ENCODE measurements around the gene TPRG1L. TPM values are rescaled to one million over a fixed set of nuclear protein-coding genes. Genes with fewer than 3 reads are reported as not detected.

TPRG1L gene
- polyA plus RNA-seq, 1 experiment: 44.2 TPM

DNA sequence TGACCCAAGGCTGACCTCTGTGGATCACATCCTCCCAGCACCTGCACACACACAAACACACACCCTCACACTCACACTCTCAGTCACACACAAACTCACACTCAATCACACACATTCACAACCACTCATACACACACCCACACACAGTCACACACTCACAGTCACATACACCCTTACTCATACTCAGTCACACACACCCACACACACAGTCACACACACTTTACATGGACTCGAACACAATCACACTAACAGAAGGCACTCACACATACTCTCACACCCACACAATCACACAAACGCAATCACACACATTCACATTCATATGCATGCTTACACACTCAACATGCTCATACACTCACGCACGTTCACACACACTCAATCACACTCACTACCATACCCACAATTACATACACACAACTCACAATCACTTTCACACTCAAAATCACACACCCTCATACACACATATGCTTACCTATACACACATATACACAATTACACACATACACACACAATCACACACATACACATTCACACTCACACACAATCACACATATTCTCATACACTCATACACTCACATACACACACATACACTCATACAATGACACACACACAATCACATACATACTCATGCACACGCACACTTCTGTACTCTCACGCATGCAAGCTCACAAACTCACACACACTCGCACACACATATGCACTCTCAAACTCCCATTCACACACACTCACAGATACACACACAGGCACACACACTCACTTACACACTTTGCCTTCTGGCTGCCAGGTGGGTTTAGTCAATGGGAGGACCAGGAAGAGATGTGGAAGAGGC lies 19.6 kb upstream of the TPRG1L start:
- POLR2A ChIA-PET: no interaction called here

DNA sequence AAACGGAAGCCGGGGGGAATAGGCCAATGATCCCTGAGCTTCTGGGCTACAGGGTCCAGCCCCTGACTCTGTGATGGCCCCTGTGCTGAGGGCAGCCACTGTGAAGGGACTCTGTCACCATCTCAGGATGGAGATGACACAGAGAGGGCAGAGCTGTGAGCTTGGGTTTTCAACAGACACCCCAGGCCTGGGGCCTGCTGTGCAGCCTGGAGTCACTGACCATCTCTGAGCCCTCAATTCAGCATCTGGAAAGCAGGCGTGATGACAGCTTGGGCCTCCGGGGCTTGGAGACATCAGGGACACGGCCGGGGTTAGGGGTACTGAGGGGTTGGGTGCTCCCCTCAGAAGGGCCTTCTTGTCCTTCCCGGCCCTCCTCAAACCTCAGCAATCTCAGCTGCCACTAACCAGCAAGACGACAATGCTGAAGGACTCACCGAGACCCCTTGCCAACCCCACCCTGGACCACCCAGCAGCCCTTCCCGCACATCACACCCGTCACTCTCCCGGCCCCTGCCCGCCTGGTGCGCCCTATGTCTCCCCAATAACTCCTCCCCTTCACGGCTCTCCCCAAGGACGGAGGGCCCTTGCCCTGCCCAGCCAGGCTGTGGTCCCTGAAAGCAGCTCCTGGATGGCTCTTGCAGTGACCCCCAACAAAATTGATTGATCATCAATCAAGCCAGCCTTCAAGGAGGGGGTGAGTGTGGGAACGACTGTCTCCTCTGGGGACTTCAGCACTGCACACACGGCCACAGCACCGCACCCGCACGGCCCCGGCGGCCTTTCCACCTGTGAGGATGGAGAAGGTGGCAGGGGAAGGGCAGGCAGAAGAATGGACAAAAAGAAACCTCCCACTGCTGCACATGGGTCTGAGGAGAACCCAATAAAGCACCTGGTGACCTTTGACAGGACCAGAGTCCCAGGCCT lies 17.8 kb upstream of the TPRG1L start:
- POLR2A ChIA-PET: no interaction called here

More for the DNA sequence above, 19.6 kb upstream of the TPRG1L start:
- no peaks in the 10 kb centered on the region; the same call in 1 of the 2 replicates for H3K9me3 ChIP-seq (ENCODE audit: control insufficient read depth, insufficient read depth, low read length)
- H3K27me3 ChIP-seq (ENCODE audit: control insufficient read depth, insufficient read depth, low read length): peaks cover 28% of the 10 kb centered on the region
- DNase-seq (ENCODE audit: low read depth, low spot score): no peak
- CTCF ChIA-PET: interaction anchor here (1.4 kb wide), 1 partner anchor 9 kb away, joined by 3 read pairs; no protein-coding TSS in a partner anchor
- no peak overlapping the region for H3K27ac ChIP-seq (ENCODE audit: low read depth, low read length)
- TF ChIP-seq, protein P1, sequence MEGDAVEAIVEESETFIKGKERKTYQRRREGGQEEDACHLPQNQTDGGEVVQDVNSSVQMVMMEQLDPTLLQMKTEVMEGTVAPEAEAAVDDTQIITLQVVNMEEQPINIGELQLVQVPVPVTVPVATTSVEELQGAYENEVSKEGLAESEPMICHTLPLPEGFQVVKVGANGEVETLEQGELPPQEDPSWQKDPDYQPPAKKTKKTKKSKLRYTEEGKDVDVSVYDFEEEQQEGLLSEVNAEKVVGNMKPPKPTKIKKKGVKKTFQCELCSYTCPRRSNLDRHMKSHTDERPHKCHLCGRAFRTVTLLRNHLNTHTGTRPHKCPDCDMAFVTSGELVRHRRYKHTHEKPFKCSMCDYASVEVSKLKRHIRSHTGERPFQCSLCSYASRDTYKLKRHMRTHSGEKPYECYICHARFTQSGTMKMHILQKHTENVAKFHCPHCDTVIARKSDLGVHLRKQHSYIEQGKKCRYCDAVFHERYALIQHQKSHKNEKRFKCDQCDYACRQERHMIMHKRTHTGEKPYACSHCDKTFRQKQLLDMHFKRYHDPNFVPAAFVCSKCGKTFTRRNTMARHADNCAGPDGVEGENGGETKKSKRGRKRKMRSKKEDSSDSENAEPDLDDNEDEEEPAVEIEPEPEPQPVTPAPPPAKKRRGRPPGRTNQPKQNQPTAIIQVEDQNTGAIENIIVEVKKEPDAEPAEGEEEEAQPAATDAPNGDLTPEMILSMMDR (IDR thresholded peaks at IDR 0.05; ENCODE audit: low read depth, low read length): no peak
- no peak overlapping the region for H3K4me3 ChIP-seq (ENCODE audit: low read depth, low read length)

DNA sequence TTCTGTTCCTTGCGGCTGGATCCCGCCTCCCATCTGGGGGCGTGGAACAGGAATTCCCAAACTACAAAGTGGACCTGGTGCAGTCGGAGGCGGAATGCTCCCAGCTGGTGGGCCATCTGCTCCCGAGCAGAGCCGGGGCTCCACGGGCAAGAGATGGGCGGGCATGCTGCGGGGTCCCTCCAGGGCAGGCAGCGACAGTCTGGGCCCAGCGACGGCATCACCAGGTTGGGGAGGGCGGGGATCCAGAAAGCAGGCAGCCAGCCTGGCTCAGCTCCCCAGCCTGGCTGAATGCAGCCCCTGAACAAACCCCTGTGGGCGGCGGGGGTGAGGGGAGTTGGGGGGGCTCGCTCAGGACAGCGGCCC lies 17.1 kb upstream of the TPRG1L start:
- ChIA-PET POLR2A (no interaction called here), CTCF (interaction anchor here (0.6 to 3.4 kb wide), 2 partner anchors 12 to 220 kb away, joined by 3 to 15 read pairs; no protein-coding TSS in a partner anchor)
- Histone ChIP-seq H3K9me3 (ENCODE audit: control insufficient read depth, insufficient read depth, low read length) (no peaks in the 10 kb centered on the region; the same call in 1 of the 2 replicates), H3K27me3 (ENCODE audit: control insufficient read depth, insufficient read depth, low read length) (peaks cover 41% of the 10 kb centered on the region), H3K27ac (ENCODE audit: low read depth, low read length) (no peak overlapping the region), H3K4me3 (ENCODE audit: low read depth, low read length) (no peak overlapping the region)
- no peak for DNase-seq (ENCODE audit: low read depth, low spot score)
- TF ChIP-seq, protein P1 (IDR thresholded peaks at IDR 0.05; ENCODE audit: low read depth, low read length): no peak

More for the DNA sequence above, 17.8 kb upstream of the TPRG1L start:
- TF ChIP-seq, protein P1 (IDR thresholded peaks at IDR 0.05; ENCODE audit: low read depth, low read length): no peak
- Histone ChIP-seq H3K9me3 (ENCODE audit: control insufficient read depth, insufficient read depth, low read length) (no peaks in the 10 kb centered on the region; the same call in 1 of the 2 replicates), H3K27me3 (ENCODE audit: control insufficient read depth, insufficient read depth, low read length) (peaks cover 35% of the 10 kb centered on the region), H3K4me3 (ENCODE audit: low read depth, low read length) (no peak overlapping the region), H3K27ac (ENCODE audit: low read depth, low read length) (no peak overlapping the region)
- no peak for DNase-seq (ENCODE audit: low read depth, low spot score)
- CTCF ChIA-PET: interaction anchor here (0.6 to 3.4 kb wide), 2 partner anchors 13 to 220 kb away, joined by 3 to 15 read pairs; no protein-coding TSS in a partner anchor

DNA sequence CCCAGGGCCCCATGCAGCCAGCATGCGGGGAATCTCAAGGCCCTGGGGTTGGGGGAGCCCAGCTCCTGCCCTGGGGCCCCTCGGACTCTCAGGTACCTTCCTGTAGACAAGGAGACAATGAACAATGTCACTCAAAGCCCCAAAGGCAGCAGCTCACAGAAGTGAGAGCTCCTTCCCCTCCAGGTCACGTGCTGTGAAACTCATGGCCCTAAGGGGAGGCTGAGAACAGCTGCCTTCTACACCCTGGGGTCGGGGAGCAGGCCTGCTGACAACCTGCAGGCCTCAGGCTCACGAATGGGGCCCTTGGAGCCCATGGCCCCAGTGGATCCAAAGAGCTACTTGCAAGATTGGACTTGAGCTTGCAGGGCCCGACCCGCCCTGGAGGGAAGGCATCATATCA lies 16.7 kb upstream of the TPRG1L start:
- ChIA-PET POLR2A (no interaction called here), CTCF (interaction anchor here (1.0 to 3.4 kb wide), 2 partner anchors 11 to 117 kb away, joined by 3 to 15 read pairs; no protein-coding TSS in a partner anchor)
- Histone ChIP-seq H3K9me3 (ENCODE audit: control insufficient read depth, insufficient read depth, low read length) (no peaks in the 10 kb centered on the region; the same call in 1 of the 2 replicates), H3K27ac (ENCODE audit: low read depth, low read length) (no peak overlapping the region), H3K4me3 (ENCODE audit: low read depth, low read length) (no peak overlapping the region), H3K27me3 (ENCODE audit: control insufficient read depth, insufficient read depth, low read length) (peaks cover 44% of the 10 kb centered on the region)
- TF ChIP-seq, protein P1 (IDR thresholded peaks at IDR 0.05; ENCODE audit: low read depth, low read length): no peak
- no peak for DNase-seq (ENCODE audit: low read depth, low spot score)
